Measurements from ENCODE around the gene SUCO. TPM values are rescaled to one million over a fixed set of nuclear protein-coding genes. Genes with fewer than 3 reads are reported as not detected.

The SUCO gene
- total and polyA plus RNA-seq, 2 of the 8 experiments (the other 6 are each of a cell fraction or from before 2014, with no cell fraction given) = 8.3 to 35.8 TPM

DNA sequence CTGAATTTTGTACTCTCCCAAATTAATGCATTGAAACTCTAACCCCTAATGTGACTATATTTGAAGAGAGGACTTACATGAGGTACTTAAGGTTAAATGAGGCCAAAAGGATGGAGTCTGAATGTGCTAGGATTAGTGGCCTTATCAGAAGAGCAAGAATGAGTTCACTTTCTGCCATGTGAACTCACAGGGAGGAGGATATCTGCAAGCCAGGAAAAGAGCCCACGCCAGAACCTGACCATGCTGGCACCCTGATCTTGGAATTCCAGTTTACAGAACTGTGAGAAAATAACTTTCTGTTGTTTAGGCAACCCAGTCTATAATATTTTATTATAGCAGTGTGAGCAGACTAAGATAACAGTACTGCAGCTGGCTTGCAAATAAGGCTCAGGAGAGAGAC lies 113.7 kb downstream of the SUCO start (continued):
- no peak for TF ChIP-seq JUND (IDR thresholded peaks at IDR 0.05; ENCODE audit: low read length)
- TF ChIP-seq FOSL1 (IDR thresholded peaks at IDR 0.05; ENCODE audit: insufficient read depth, low read depth, low read length) = no peak
- TF ChIP-seq SRF (IDR thresholded peaks at IDR 0.05; ENCODE audit: low read depth, low read length) = no peak
- TF ChIP-seq KDM4A (IDR thresholded peaks at IDR 0.05; ENCODE audit: low read depth, low read length, severe bottlenecking) = no peak
- no peak for TF ChIP-seq SP1 (IDR thresholded peaks at IDR 0.05; ENCODE audit: low read depth, low read length)
- no peak for TF ChIP-seq PHF8 (conservative IDR thresholded peaks at IDR 0.05; ENCODE audit: low read depth, low read length)
- no peak for TF ChIP-seq CBX5 (IDR thresholded peaks at IDR 0.05; ENCODE audit: low read depth, low read length)
